CD14-positive monocyte (primary cell): ENCODE data around the gene GRM5. TPM values are rescaled to one million over a fixed set of nuclear protein-coding genes. Genes with fewer than 3 reads are reported as not detected.

Source experiments
- DNase-seq, 3 donors: peaks; one replicate each; pipeline ENCODE4 v3.0.0-alpha.2; 2011 to 2022
- H2AFZ ChIP-seq: 2 replicates; pipeline ENCODE4 v1.6.0; 2012; ENCODE audit warnings: mild to moderate bottlenecking, low read depth, low read length, inconsistent platforms; ENCODE audit not compliant: insufficient read depth, poor library complexity, severe bottlenecking
- H3K27ac ChIP-seq, 2 donors: 1 replicate in 1 of 2; 2 replicates in 1 of 2; pipeline ENCODE4 v1.5.1; 2012 to 2013; ENCODE audit warnings: low read length in 2 of 2, control low read depth in 1 of 2, inconsistent platforms in 1 of 2, low read depth in 1 of 2, mild to moderate bottlenecking in 1 of 2
- H3K27me3 ChIP-seq, 2 donors: one replicate each; pipeline versions ENCODE4 v1.6.0 to v1.6.1; 2011 to 2013; ENCODE audit warnings: low read length in 2 of 2; ENCODE audit not compliant: control insufficient read depth in 2 of 2, insufficient read depth in 2 of 2
- H3K36me3 ChIP-seq, 2 donors: replicated peaks in 1 of 2; 1 replicate in 1 of 2; 2 replicates in 1 of 2; pipeline versions ENCODE4 v1.5.1 to v1.6.1; 2012 to 2013; ENCODE audit warnings: low read length in 2 of 2, control low read depth in 1 of 2, inconsistent platforms in 1 of 2, mild to moderate bottlenecking in 1 of 2; ENCODE audit not compliant: insufficient read depth in 2 of 2, control insufficient read depth in 1 of 2
- H3K4me1 ChIP-seq, 2 donors: 1 replicate in 1 of 2; 2 replicates in 1 of 2; pipeline versions ENCODE4 v1.5.1 to v1.6.1; 2012 to 2013; ENCODE audit warnings: low read length in 2 of 2, control low read depth in 1 of 2, inconsistent platforms in 1 of 2, mild to moderate bottlenecking in 1 of 2, moderate library complexity in 1 of 2; ENCODE audit not compliant: insufficient read depth in 2 of 2, control insufficient read depth in 1 of 2
- H3K4me2 ChIP-seq: replicated peaks from 2 replicates; pipeline ENCODE3; 2012; ENCODE audit warnings: low read length, moderate library complexity, mild to moderate bottlenecking; ENCODE audit not compliant: poor library complexity, severe bottlenecking; ENCODE audit errors: extremely low read depth
- H3K4me3 ChIP-seq, 3 experiments: fragments of 200-600 bp in 1 of 3; sonication (generic) in 1 of 3; replicated peaks in 1 of 3; 1 replicate in 2 of 3; 2 replicates in 1 of 3; pipeline ENCODE4 v1.5.1; 2011 to 2013; ENCODE audit warnings: low read length in 3 of 3, mild to moderate bottlenecking in 3 of 3, control low read depth in 2 of 3, low read depth in 2 of 3, inconsistent platforms in 1 of 3, moderate library complexity in 1 of 3
- H3K79me2 ChIP-seq: 2 replicates; pipeline ENCODE4 v1.6.0; 2012; ENCODE audit warnings: mild to moderate bottlenecking, control low read depth, inconsistent platforms, low read length, moderate library complexity; ENCODE audit not compliant: insufficient read depth
- H3K9ac ChIP-seq: 2 replicates; pipeline ENCODE4 v1.6.0; 2017; ENCODE audit warnings: low read length, mild to moderate bottlenecking; ENCODE audit not compliant: insufficient read depth, poor library complexity, severe bottlenecking
- H3K9me3 ChIP-seq, 2 donors: replicated peaks in 1 of 2; 1 replicate in 1 of 2; 2 replicates in 1 of 2; pipeline versions ENCODE4 v1.5.1 to v1.6.1; 2012 to 2013; ENCODE audit warnings: low read length in 2 of 2, control low read depth in 1 of 2; ENCODE audit not compliant: control insufficient read depth in 1 of 2, insufficient read depth in 1 of 2
- H4K20me1 ChIP-seq: 2 replicates; pipeline ENCODE4 v1.6.0; 2012; ENCODE audit warnings: mild to moderate bottlenecking, low read length, control low read depth, moderate library complexity; ENCODE audit not compliant: insufficient read depth
- H3K27ac Mint-ChIP-seq, 7 donors: one replicate each; pipeline ENCODE4 v1.8.0; 2020; ENCODE audit warnings: mild to moderate bottlenecking in 7 of 7, mixed read lengths in 7 of 7, moderate library complexity in 6 of 7, inconsistent platforms in 2 of 7
- H3K27me3 Mint-ChIP-seq, 3 donors: one replicate each; pipeline ENCODE4 v1.8.0; 2021 to 2022; ENCODE audit warnings: low read depth in 3 of 3, mild to moderate bottlenecking in 3 of 3, mixed read lengths in 3 of 3, moderate library complexity in 3 of 3, inconsistent platforms in 1 of 3
- H3K36me3 Mint-ChIP-seq, 2 donors: one replicate each; pipeline ENCODE4 v1.8.0; 2020; ENCODE audit warnings: mixed read lengths in 2 of 2, inconsistent platforms in 1 of 2, mild to moderate bottlenecking in 1 of 2
- H3K4me1 Mint-ChIP-seq: one replicate; pipeline ENCODE4 v1.8.0; 2020; ENCODE audit warnings: mild to moderate bottlenecking, mixed read lengths
- H3K4me3 Mint-ChIP-seq, 2 donors: one replicate each; pipeline ENCODE4 v1.8.0; 2020; ENCODE audit warnings: mild to moderate bottlenecking in 2 of 2, mixed read lengths in 2 of 2, moderate library complexity in 1 of 2
- H3K9me3 Mint-ChIP-seq, 7 donors: one replicate each; pipeline ENCODE4 v1.8.0; 2020 to 2022; ENCODE audit warnings: mixed read lengths in 7 of 7, mild to moderate bottlenecking in 6 of 7, moderate library complexity in 6 of 7, inconsistent platforms in 2 of 7
- WGBS: methylation state at CpG from one replicate; pipeline ENCODE4 v1.1.5; 2013; ENCODE audit warnings: missing lambda C conversion rate; ENCODE audit not compliant: insufficient coverage; 5-methylcytosine and 5-hydroxymethylcytosine counted together
- intact Hi-C, 2 donors: fragments of 100-400 bp; cut with micrococcal nuclease; formaldehyde crosslinking; loops; one replicate each; pipeline versions ENCODE4 v1.15.0 to v1.15.1; 2023
- polyA plus RNA-seq, 3 donors: library from polyadenylated mRNA; depleted of rRNA in 1 of 3; unstranded in 2 of 3; stranded (reverse) in 1 of 3; fragments of 300-500 nt in 2 of 3; fragments of >200 nt in 1 of 3; fragmentation: Illumina TruSeq in 2 of 3; gene quantifications; 1 replicate in 2 of 3; 2 replicates in 1 of 3; pipeline ENCODE4 v1.2.3, GENCODE V29; 2012 to 2021
- TF ChIP-seq, protein P1 (sequence below): fragments of 200-600 bp; IDR thresholded peaks from one replicate; pipeline ENCODE4 v1.8.0; 2022; ENCODE audit warnings: antibody characterized with exemption, mild to moderate bottlenecking

The GRM5 gene
- polyA plus RNA-seq, 3 donors, result not detected

DNA sequence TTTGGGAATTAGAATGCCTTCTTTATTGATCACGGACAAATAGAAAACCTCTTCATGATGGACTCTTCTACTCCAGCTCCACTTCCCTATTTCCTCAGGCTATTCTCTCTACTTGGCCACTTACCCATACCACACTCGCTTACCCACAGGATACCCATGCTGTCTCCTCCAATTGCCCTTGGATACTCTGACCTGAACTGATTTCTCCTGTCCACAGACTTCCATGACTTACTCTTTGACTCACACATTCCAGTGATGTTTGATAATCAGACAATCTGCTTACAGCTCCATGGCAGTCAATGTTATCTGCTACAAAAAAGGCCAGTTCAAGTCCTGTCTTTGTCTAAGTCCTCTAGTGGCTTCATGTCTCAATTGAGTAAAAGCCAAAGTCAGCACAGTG lies 436.3 kb downstream of the GRM5 start:
- Mint-ChIP-seq H3K27ac (no peak overlapping the region), H3K9me3 (peaks cover 0 to 7% (median 3%) of the 10 kb centered on the region in 7 donors), H3K4me3 (no peak overlapping the region), H3K4me1 (no peaks in the 10 kb centered on the region), H3K36me3 (no peaks in the 10 kb centered on the region), H3K27me3 (peaks cover 0 to 2% (median 0%) of the 10 kb centered on the region in 3 donors)
- no peaks in the 10 kb centered on the region for H3K4me1 ChIP-seq
- no peaks in the 10 kb centered on the region for H3K36me3 ChIP-seq
- no peaks in the 10 kb centered on the region for H3K9me3 ChIP-seq
- WGBS, result 91% methylated on average over 2 of the region's 2 CpGs
- no peak overlapping the region for H3K9ac ChIP-seq
- no peak for DNase-seq
- H4K20me1 ChIP-seq, result no peaks in the 10 kb centered on the region
- TF ChIP-seq, protein P1, sequence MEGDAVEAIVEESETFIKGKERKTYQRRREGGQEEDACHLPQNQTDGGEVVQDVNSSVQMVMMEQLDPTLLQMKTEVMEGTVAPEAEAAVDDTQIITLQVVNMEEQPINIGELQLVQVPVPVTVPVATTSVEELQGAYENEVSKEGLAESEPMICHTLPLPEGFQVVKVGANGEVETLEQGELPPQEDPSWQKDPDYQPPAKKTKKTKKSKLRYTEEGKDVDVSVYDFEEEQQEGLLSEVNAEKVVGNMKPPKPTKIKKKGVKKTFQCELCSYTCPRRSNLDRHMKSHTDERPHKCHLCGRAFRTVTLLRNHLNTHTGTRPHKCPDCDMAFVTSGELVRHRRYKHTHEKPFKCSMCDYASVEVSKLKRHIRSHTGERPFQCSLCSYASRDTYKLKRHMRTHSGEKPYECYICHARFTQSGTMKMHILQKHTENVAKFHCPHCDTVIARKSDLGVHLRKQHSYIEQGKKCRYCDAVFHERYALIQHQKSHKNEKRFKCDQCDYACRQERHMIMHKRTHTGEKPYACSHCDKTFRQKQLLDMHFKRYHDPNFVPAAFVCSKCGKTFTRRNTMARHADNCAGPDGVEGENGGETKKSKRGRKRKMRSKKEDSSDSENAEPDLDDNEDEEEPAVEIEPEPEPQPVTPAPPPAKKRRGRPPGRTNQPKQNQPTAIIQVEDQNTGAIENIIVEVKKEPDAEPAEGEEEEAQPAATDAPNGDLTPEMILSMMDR, result no peak
- H3K4me2 ChIP-seq, result no peak overlapping the region
- H3K27me3 ChIP-seq, result no peaks in the 10 kb centered on the region
- intact Hi-C loops, result no loop called here
- H2AFZ ChIP-seq, result no peak overlapping the region
- no peak overlapping the region for H3K27ac ChIP-seq
- H3K79me2 ChIP-seq, result no peaks in the 10 kb centered on the region
- no peak overlapping the region for H3K4me3 ChIP-seq

DNA sequence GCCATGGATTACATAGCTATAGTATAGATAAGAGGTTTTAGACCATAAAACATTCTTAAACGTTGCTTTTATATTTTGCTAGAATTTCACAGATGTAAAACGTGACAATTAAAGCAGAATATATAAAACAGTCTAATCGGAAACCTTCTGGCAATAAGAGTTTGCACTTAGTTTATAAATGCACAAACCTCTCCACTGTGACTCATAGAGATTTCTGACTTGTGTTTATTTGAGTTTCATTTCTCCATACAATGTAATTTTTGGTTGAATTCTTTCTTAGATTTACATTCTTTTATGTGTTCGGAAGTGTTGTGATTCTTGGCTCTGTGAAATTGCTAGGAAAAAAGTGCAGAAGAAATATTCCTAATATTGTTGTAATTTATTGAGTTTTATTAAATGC lies 439.6 kb downstream of the GRM5 start:
- no peak overlapping the region for H3K4me3 Mint-ChIP-seq
- no peak overlapping the region for H3K27ac ChIP-seq
- H2AFZ ChIP-seq, result no peak overlapping the region
- DNase-seq, result no peak
- H3K4me3 ChIP-seq, result no peak overlapping the region
- intact Hi-C loops, result no loop called here
- no peaks in the 10 kb centered on the region for H3K4me1 Mint-ChIP-seq
- peaks cover 0 to 7% (median 3%) of the 10 kb centered on the region in 7 donors for H3K9me3 Mint-ChIP-seq
- no peaks in the 10 kb centered on the region for H3K27me3 Mint-ChIP-seq
- H3K27ac Mint-ChIP-seq, result no peak overlapping the region
- no peaks in the 10 kb centered on the region for H3K36me3 ChIP-seq
- H3K36me3 Mint-ChIP-seq, result no peaks in the 10 kb centered on the region
- no peaks in the 10 kb centered on the region for H4K20me1 ChIP-seq
- no peaks in the 10 kb centered on the region for H3K79me2 ChIP-seq
- H3K9me3 ChIP-seq, result no peaks in the 10 kb centered on the region
- H3K4me1 ChIP-seq, result no peaks in the 10 kb centered on the region
- no peaks in the 10 kb centered on the region for H3K27me3 ChIP-seq
- no peak overlapping the region for H3K9ac ChIP-seq
- TF ChIP-seq, protein P1, result no peak
- H3K4me2 ChIP-seq, result no peak overlapping the region
- no CpG with 5 or more reads among the region's 4 CpGs for WGBS
